Endodermal cell (in vitro differentiated cells): ENCODE measurements around the gene SUGCT. TPM values are rescaled to one million over a fixed set of nuclear protein-coding genes. Genes with fewer than 3 reads are reported as not detected.

ENCODE experiments used
- DNase-seq: peaks from one replicate; pipeline ENCODE4 v3.0.0-alpha.2; 2017
- H3K27ac ChIP-seq: 2 replicates; pipeline ENCODE4 v1.5.1; 2013; ENCODE audit warnings: mild to moderate bottlenecking, low read depth, low read length, moderate library complexity
- H3K27me3 ChIP-seq: 2 replicates; pipeline ENCODE4 v1.6.1; 2013; ENCODE audit warnings: mild to moderate bottlenecking, low read length, moderate library complexity; ENCODE audit not compliant: insufficient read depth, control insufficient read depth, poor library complexity, severe bottlenecking
- H3K36me3 ChIP-seq: 2 replicates; pipeline ENCODE4 v1.7.0; 2013; ENCODE audit warnings: mild to moderate bottlenecking, low read length, moderate library complexity; ENCODE audit not compliant: control insufficient read depth, insufficient read depth
- H3K4me1 ChIP-seq: one replicate; pipeline ENCODE4 v1.7.0; 2013; ENCODE audit warnings: low read length; ENCODE audit not compliant: control insufficient read depth, insufficient read depth
- H3K4me3 ChIP-seq: 2 replicates; pipeline ENCODE4 v1.5.1; 2013; ENCODE audit warnings: mild to moderate bottlenecking, low read length, moderate library complexity
- H3K9ac ChIP-seq: 2 replicates; pipeline ENCODE4 v1.6.1; 2013; ENCODE audit warnings: mild to moderate bottlenecking, low read length, moderate library complexity; ENCODE audit not compliant: poor library complexity, severe bottlenecking; ENCODE audit errors: extremely low read depth
- H3K9me3 ChIP-seq: 2 replicates; pipeline ENCODE4 v1.6.1; 2013; ENCODE audit warnings: mild to moderate bottlenecking, low read length, moderate library complexity; ENCODE audit not compliant: control insufficient read depth
- H3K27ac Mint-ChIP-seq: 2 replicates; pipeline ENCODE4 v1.8.0; 2020; ENCODE audit warnings: mixed read lengths
- H3K27me3 Mint-ChIP-seq: 2 replicates; pipeline ENCODE4 v1.8.0; 2021; ENCODE audit warnings: mild to moderate bottlenecking, mixed read lengths; ENCODE audit not compliant: insufficient read depth
- H3K36me3 Mint-ChIP-seq: 2 replicates; pipeline ENCODE4 v1.8.0; 2020; ENCODE audit warnings: low read depth, mixed read lengths
- H3K4me1 Mint-ChIP-seq: 2 replicates; pipeline ENCODE4 v1.8.0; 2020; ENCODE audit warnings: mixed read lengths
- H3K4me3 Mint-ChIP-seq: 2 replicates; pipeline ENCODE4 v1.8.0; 2020; ENCODE audit warnings: mild to moderate bottlenecking, moderate library complexity, mixed read lengths
- H3K9me3 Mint-ChIP-seq: 2 replicates; pipeline ENCODE4 v1.8.0; 2020; ENCODE audit warnings: mild to moderate bottlenecking, mixed read lengths
- CTCF ChIP-seq: fragments of 200-600 bp; sonication (generic); conservative IDR thresholded peaks from 2 replicates; pipeline ENCODE4 v1.5.0; 2021; ENCODE audit warnings: antibody characterized with exemption, mild to moderate bottlenecking
- WGBS, 2 experiments: methylation state at CpG; one replicate each; pipeline versions ENCODE4 v1.1.5 to v1.1.7; 2013; ENCODE audit warnings: missing lambda C conversion rate in 2 of 2, mixed read lengths in 1 of 2; ENCODE audit not compliant: insufficient coverage in 1 of 2, insufficient read length in 1 of 2; 5-methylcytosine and 5-hydroxymethylcytosine counted together
- total RNA-seq, 2 donors: library from RNA; stranded (reverse); fragmentation: NEBNext Ultra II Directional in 1 of 2; extraction: Animal tissue kit (Norgen Biotek cat#: 25700) in 1 of 2; gene quantifications; 2 replicates in 1 of 2; 3 replicates in 1 of 2; pipeline ENCODE4 v1.2.1, GENCODE V29; 2021

SUGCT gene
- total RNA-seq, 2 donors from 2014 or later, result 3.6 to 3.9 TPM

GRCh38 chr7:40175725-40176510 is 41.1 kb downstream of the SUGCT start:
- 95 to 96% methylated on average over 7 to 9 of the region's 9 CpGs for whole genome bisulfite sequencing, 2 experiments
- Histone ChIP-seq H3K4me3 (no peak overlapping the region), H3K36me3 (no peaks in the 10 kb centered on the region), H3K4me1 (no peaks in the 10 kb centered on the region), H3K27me3 (no peaks in the 10 kb centered on the region), H3K27ac (no peak overlapping the region), H3K9ac (no peak overlapping the region), H3K9me3 (no peaks in the 10 kb centered on the region)
- Mint-ChIP-seq H3K9me3 (no peaks in the 10 kb centered on the region), H3K27me3 (no peaks in the 10 kb centered on the region), H3K27ac (no peak overlapping the region), H3K4me3 (no peak overlapping the region), H3K36me3 (no peaks in the 10 kb centered on the region), H3K4me1 (peaks cover 18% of the 10 kb centered on the region)
- DNase-seq, result no peak
- no peak for TF ChIP-seq CTCF

- H3K9me3 Mint-ChIP-seq, result no peaks in the 10 kb centered on the region
- 92% methylated on average over 2 of the region's 5 CpGs; no CpG with 5 or more reads in 1 of the 2 experiments for WGBS, 2 experiments
- H3K27me3 Mint-ChIP-seq, result no peaks in the 10 kb centered on the region
- H3K27ac Mint-ChIP-seq, result no peak overlapping the region
- H3K9me3 ChIP-seq, result no peaks in the 10 kb centered on the region
- H3K4me3 ChIP-seq, result no peak overlapping the region
- H3K4me1 ChIP-seq, result no peaks in the 10 kb centered on the region
- H3K36me3 ChIP-seq, result no peaks in the 10 kb centered on the region
- DNase-seq, result no peak
- H3K9ac ChIP-seq, result no peak overlapping the region
- TF ChIP-seq CTCF, result no peak
- H3K27ac ChIP-seq, result no peak overlapping the region
- H3K27me3 ChIP-seq, result no peaks in the 10 kb centered on the region
- H3K36me3 Mint-ChIP-seq, result no peaks in the 10 kb centered on the region
- H3K4me1 Mint-ChIP-seq, result peaks cover 6% of the 10 kb centered on the region
- H3K4me3 Mint-ChIP-seq, result no peak overlapping the region
Measured at GRCh38 chr7:40177071-40177470, 42.3 kb downstream of the SUGCT start.

- Mint-ChIP-seq H3K4me1 (peaks cover under 1% of the 10 kb centered on the region), H3K4me3 (no peak overlapping the region), H3K27ac (no peak overlapping the region), H3K9me3 (no peaks in the 10 kb centered on the region), H3K27me3 (no peaks in the 10 kb centered on the region), H3K36me3 (peaks cover 3% of the 10 kb centered on the region)
- no peak overlapping the region for H3K27ac ChIP-seq
- DNase-seq, result no peak
- 97 to 100% methylated on average over 3 to 4 of the region's 4 CpGs for WGBS, 2 experiments
- H3K9me3 ChIP-seq, result no peaks in the 10 kb centered on the region
- no peak overlapping the region for H3K4me3 ChIP-seq
- H3K27me3 ChIP-seq, result no peaks in the 10 kb centered on the region
- no peak for TF ChIP-seq CTCF
- H3K9ac ChIP-seq, result no peak overlapping the region
- H3K36me3 ChIP-seq, result no peaks in the 10 kb centered on the region
- H3K4me1 ChIP-seq, result no peaks in the 10 kb centered on the region
Measured at GRCh38 chr7:40182452-40182851, 47.6 kb downstream of the SUGCT start.
